Tibial nerve (tissue), 4 donors: ENCODE measurements around the gene HAPLN1. TPM values are rescaled to one million over a fixed set of nuclear protein-coding genes. Genes with fewer than 3 reads are reported as not detected.

ENCODE experiments used
- DNase-seq, 2 donors: peaks; one replicate each; pipeline ENCODE4 v3.0.0-alpha.2; 2019; ENCODE audit warnings: low spot score in 2 of 2
- H3K27ac ChIP-seq, 4 donors: fragments of 200-600 bp; sonication (generic) in 3 of 4; one replicate each; pipeline ENCODE4 v1.5.1; 2017 to 2019; ENCODE audit warnings: mild to moderate bottlenecking in 1 of 4
- H3K27me3 ChIP-seq, 2 donors: fragments of 200-600 bp; sonication (generic) in 1 of 2; one replicate each; pipeline versions ENCODE4 v1.5.1 to v1.6.0; 2017 to 2019
- H3K36me3 ChIP-seq, 3 donors: fragments of 200-600 bp; sonication (generic); one replicate each; pipeline ENCODE4 v1.5.1; 2018 to 2019
- H3K4me1 ChIP-seq, 4 donors: fragments of 200-600 bp; sonication (generic) in 3 of 4; one replicate each; pipeline ENCODE4 v1.5.1; 2017 to 2019
- H3K4me3 ChIP-seq, 4 donors: fragments of 200-600 bp; sonication (generic) in 3 of 4; one replicate each; pipeline ENCODE4 v1.5.1; 2017 to 2019; ENCODE audit warnings: mild to moderate bottlenecking in 1 of 4, moderate library complexity in 1 of 4
- H3K9me3 ChIP-seq, 4 donors: fragments of 200-600 bp; sonication (generic) in 3 of 4; one replicate each; pipeline ENCODE4 v1.5.1; 2017 to 2019
- CTCF ChIP-seq, 5 experiments: fragments of 200-600 bp in 3 of 5; fragments of 450-650 bp in 2 of 5; sonication (generic) in 3 of 5; IDR thresholded peaks; one replicate each; pipeline ENCODE4 v1.5.1; 2016 to 2019; ENCODE audit warnings: antibody characterized with exemption in 5 of 5, mild to moderate bottlenecking in 3 of 5, moderate library complexity in 2 of 5
- EP300 ChIP-seq, 2 donors: sonication (generic); formaldehyde crosslinking; IDR thresholded peaks; one replicate each; pipeline ENCODE4 v1.6.1; 2017; ENCODE audit warnings: antibody characterized with exemption in 2 of 2, mild to moderate bottlenecking in 1 of 2
- POLR2A ChIP-seq, 2 donors: fragments of 450-650 bp; IDR thresholded peaks; one replicate each; pipeline ENCODE4 v1.6.1; 2017; ENCODE audit warnings: antibody characterized with exemption in 2 of 2, mild to moderate bottlenecking in 2 of 2, moderate library complexity in 2 of 2
- WGBS, 2 donors: methylation state at CpG; one replicate each; pipeline ENCODE4 v1.1.5; 2018; 5-methylcytosine and 5-hydroxymethylcytosine counted together
- total RNA-seq, 4 donors: library from RNA; depleted of rRNA; stranded (reverse); fragments of >200 nt; gene quantifications; one replicate each; pipeline ENCODE4 v1.1.0, GENCODE V29; 2016

The HAPLN1 gene
- total RNA-seq, 4 donors from 2014 or later = not detected

GRCh38 chr5:83718936-83719495, 1.6 kb downstream of the HAPLN1 start:
- Histone ChIP-seq H3K27ac (no peak overlapping the region), H3K4me3 (no peak overlapping the region), H3K4me1 (peaks cover 0 to 20% (median 4%) of the 10 kb centered on the region in 4 donors), H3K27me3 (peaks cover 0 to 13% of the 10 kb centered on the region in 2 donors), H3K36me3 (no peaks in the 10 kb centered on the region), H3K9me3 (no peaks in the 10 kb centered on the region)
- 53 to 68% methylated on average over 2 of the region's 2 CpGs for WGBS, 2 donors
- no peak for DNase-seq
- no peak for TF ChIP-seq CTCF (IDR thresholded peaks at IDR 0.05)
- no peak for TF ChIP-seq POLR2A (IDR thresholded peaks at IDR 0.05)
- no peak for TF ChIP-seq EP300 (IDR thresholded peaks at IDR 0.05)

GRCh38 chr5:83718195-83718825, 2.3 kb downstream of the HAPLN1 start:
- H3K9me3 ChIP-seq = no peaks in the 10 kb centered on the region
- H3K36me3 ChIP-seq = no peaks in the 10 kb centered on the region
- TF ChIP-seq EP300 (IDR thresholded peaks at IDR 0.05) = no peak
- no peak for TF ChIP-seq POLR2A (IDR thresholded peaks at IDR 0.05)
- peak; percentile 65 to 80 (median 78) for TF ChIP-seq CTCF (IDR thresholded peaks at IDR 0.05)
- WGBS, 2 donors = 3% methylated on average over 6 of the region's 6 CpGs
- no peak overlapping the region for H3K4me3 ChIP-seq
- H3K27ac ChIP-seq = no peak overlapping the region
- H3K4me1 ChIP-seq = peaks cover 0 to 20% (median 4%) of the 10 kb centered on the region in 4 donors
- H3K27me3 ChIP-seq = peaks cover 0 to 13% of the 10 kb centered on the region in 2 donors
- peak in 1 of 2 donors; percentile 31 for DNase-seq

GRCh38 chr5:83715236-83716065, 5.2 kb downstream of the HAPLN1 start:
- 70 to 71% methylated on average over 4 of the region's 4 CpGs for WGBS, 2 donors
- no peak overlapping the region for H3K27ac ChIP-seq
- H3K4me3 ChIP-seq = no peak overlapping the region
- peaks cover 0 to 6% (median 0%) of the 10 kb centered on the region in 4 donors for H3K4me1 ChIP-seq
- no peak for DNase-seq
- H3K9me3 ChIP-seq = no peaks in the 10 kb centered on the region
- H3K36me3 ChIP-seq = no peaks in the 10 kb centered on the region
- TF ChIP-seq POLR2A (IDR thresholded peaks at IDR 0.05) = no peak
- no peaks in the 10 kb centered on the region for H3K27me3 ChIP-seq

GRCh38 chr5:83714810-83715209, 5.8 kb downstream of the HAPLN1 start:
- no peak overlapping the region for H3K4me3 ChIP-seq
- no peaks in the 10 kb centered on the region for H3K9me3 ChIP-seq
- no peaks in the 10 kb centered on the region for H3K27me3 ChIP-seq
- DNase-seq = no peak
- WGBS, 2 donors = 84 to 86% methylated on average over 1 of the region's 1 CpG
- no peaks in the 10 kb centered on the region for H3K36me3 ChIP-seq
- TF ChIP-seq EP300 (IDR thresholded peaks at IDR 0.05) = no peak
- no peak for TF ChIP-seq CTCF (IDR thresholded peaks at IDR 0.05)
- no peak for TF ChIP-seq POLR2A (IDR thresholded peaks at IDR 0.05)
- H3K27ac ChIP-seq = no peak overlapping the region
- H3K4me1 ChIP-seq = peaks cover 0 to 6% (median 0%) of the 10 kb centered on the region in 4 donors

GRCh38 chr5:83711982-83712601, 8.6 kb downstream of the HAPLN1 start:
- peak; percentile 35 to 87 for DNase-seq
- no peak overlapping the region for H3K27ac ChIP-seq
- H3K4me3 ChIP-seq = no peak overlapping the region
- no peak for TF ChIP-seq POLR2A (IDR thresholded peaks at IDR 0.05)
- TF ChIP-seq CTCF (IDR thresholded peaks at IDR 0.05) = peak; percentile 29 to 77 (median 63)
- TF ChIP-seq EP300 (IDR thresholded peaks at IDR 0.05) = no peak
- H3K36me3 ChIP-seq = no peaks in the 10 kb centered on the region
- 54% methylated on average over 2 of the region's 2 CpGs for WGBS, 2 donors
- H3K27me3 ChIP-seq = no peaks in the 10 kb centered on the region
- H3K4me1 ChIP-seq = peaks cover 0 to 2% (median 0%) of the 10 kb centered on the region in 4 donors
- peaks cover 0 to 6% (median 0%) of the 10 kb centered on the region in 4 donors for H3K9me3 ChIP-seq
